Endothelial cell (in vitro differentiated cells): ENCODE data around the gene NFIB. TPM values are rescaled to one million over a fixed set of nuclear protein-coding genes. Genes with fewer than 3 reads are reported as not detected.
A peak's percentile ranks its signal among the peaks of the same experiment; 100 is the strongest.

ENCODE experiments used
- DNase-seq: peaks from one replicate; pipeline ENCODE4 v3.0.0; 2021; ENCODE audit warnings: low spot score
- H3K27ac Mint-ChIP-seq: one replicate; pipeline ENCODE4 v1.8.0; 2021; ENCODE audit warnings: mixed read lengths, inconsistent platforms; ENCODE audit not compliant: unreplicated experiment
- H3K27me3 Mint-ChIP-seq: one replicate; pipeline ENCODE4 v1.8.0; 2021; ENCODE audit warnings: mild to moderate bottlenecking, moderate library complexity, mixed read lengths, inconsistent platforms; ENCODE audit not compliant: unreplicated experiment
- H3K36me3 Mint-ChIP-seq: one replicate; pipeline ENCODE4 v1.8.0; 2021; ENCODE audit warnings: mild to moderate bottlenecking, low read depth, mixed read lengths, inconsistent platforms; ENCODE audit not compliant: unreplicated experiment
- H3K4me1 Mint-ChIP-seq: one replicate; pipeline ENCODE4 v1.8.0; 2021; ENCODE audit warnings: mild to moderate bottlenecking, mixed read lengths, inconsistent platforms; ENCODE audit not compliant: unreplicated experiment
- H3K4me3 Mint-ChIP-seq: one replicate; pipeline ENCODE4 v1.8.0; 2021; ENCODE audit warnings: mild to moderate bottlenecking, mixed read lengths, inconsistent platforms; ENCODE audit not compliant: unreplicated experiment
- H3K9me3 Mint-ChIP-seq: one replicate; pipeline ENCODE4 v1.8.0; 2021; ENCODE audit warnings: mixed read lengths, inconsistent platforms; ENCODE audit not compliant: unreplicated experiment
- total RNA-seq: library from RNA; stranded (reverse); fragmentation: NEBNext Ultra II Directional; extraction: Animal tissue kit (Norgen Biotek cat#: 25700); gene quantifications from one replicate; pipeline ENCODE4 v1.2.1, GENCODE V29; 2021; ENCODE audit not compliant: unreplicated experiment
- TF ChIP-seq, protein P1 (sequence below): fragments of 200-600 bp; sonication (generic); IDR thresholded peaks from one replicate; pipeline ENCODE4 v1.5.0; 2021; ENCODE audit warnings: antibody characterized with exemption; ENCODE audit not compliant: unreplicated experiment

The NFIB gene
- total RNA-seq, 1 donor from 2014 or later = 120 TPM

DNA sequence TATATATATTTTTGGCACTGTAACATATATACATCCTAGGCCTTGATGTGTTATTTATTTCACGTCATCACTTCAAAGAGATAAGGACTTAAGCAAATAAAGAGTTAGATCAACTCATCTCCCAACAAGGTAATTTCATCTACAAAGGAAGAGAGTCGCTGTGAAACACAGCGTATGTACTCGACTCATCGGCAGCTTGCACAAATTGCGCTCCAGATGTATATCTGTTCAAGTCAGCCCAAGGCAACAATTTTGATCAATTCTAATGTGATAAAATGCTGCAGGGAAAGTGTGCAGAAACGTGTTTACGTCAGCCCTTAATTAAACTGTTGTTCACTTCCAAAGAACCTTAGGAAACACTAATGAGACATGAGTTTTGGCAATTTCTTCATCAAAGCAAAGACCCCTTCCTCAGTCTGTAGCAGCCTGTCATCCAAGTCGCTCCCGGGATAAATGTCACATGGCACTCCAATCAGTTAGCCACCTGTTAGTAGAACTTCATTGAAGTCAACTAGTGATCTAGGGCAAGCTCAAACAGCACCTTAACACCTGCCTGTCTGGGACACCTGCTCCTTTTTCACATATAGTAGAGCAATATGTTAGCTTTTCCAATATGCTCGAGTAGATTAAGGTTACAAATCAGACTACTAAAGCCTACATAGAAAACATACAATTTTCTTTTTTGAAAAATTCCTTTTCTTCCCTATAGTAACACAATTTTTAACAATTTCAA is 182.4 kb downstream of the NFIB start:
- DNase-seq = no peak
- H3K4me1 Mint-ChIP-seq = no peaks in the 10 kb centered on the region
- H3K27me3 Mint-ChIP-seq = peaks cover 2% of the 10 kb centered on the region
- TF ChIP-seq, protein P1, sequence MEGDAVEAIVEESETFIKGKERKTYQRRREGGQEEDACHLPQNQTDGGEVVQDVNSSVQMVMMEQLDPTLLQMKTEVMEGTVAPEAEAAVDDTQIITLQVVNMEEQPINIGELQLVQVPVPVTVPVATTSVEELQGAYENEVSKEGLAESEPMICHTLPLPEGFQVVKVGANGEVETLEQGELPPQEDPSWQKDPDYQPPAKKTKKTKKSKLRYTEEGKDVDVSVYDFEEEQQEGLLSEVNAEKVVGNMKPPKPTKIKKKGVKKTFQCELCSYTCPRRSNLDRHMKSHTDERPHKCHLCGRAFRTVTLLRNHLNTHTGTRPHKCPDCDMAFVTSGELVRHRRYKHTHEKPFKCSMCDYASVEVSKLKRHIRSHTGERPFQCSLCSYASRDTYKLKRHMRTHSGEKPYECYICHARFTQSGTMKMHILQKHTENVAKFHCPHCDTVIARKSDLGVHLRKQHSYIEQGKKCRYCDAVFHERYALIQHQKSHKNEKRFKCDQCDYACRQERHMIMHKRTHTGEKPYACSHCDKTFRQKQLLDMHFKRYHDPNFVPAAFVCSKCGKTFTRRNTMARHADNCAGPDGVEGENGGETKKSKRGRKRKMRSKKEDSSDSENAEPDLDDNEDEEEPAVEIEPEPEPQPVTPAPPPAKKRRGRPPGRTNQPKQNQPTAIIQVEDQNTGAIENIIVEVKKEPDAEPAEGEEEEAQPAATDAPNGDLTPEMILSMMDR = no peak
- H3K4me3 Mint-ChIP-seq = no peak overlapping the region
- H3K9me3 Mint-ChIP-seq = no peaks in the 10 kb centered on the region
- no peak overlapping the region for H3K27ac Mint-ChIP-seq
- peaks cover 11% of the 10 kb centered on the region for H3K36me3 Mint-ChIP-seq

DNA sequence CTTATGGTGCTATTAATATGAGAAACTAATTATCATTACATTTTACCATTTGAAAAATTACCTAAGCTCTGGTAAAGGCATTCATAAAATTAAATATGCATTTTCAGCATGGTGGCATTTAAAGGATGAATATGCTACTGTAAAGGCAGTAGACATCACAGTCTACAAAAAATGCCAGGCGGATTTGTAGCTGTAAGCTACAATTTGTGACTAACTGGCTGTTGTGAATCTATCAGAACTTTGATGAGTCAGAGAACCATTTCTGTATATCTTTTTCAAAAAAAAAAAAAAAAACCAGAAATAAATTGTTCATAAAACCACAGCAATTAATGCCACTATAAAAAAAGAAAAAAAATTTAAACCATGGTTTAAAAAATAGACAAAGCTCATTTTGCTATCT is 186.3 kb downstream of the NFIB start:
- peaks cover 4% of the 10 kb centered on the region for H3K27me3 Mint-ChIP-seq
- DNase-seq = no peak
- no peaks in the 10 kb centered on the region for H3K9me3 Mint-ChIP-seq
- H3K27ac Mint-ChIP-seq = no peak overlapping the region
- H3K36me3 Mint-ChIP-seq = peaks cover 23% of the 10 kb centered on the region
- no peak overlapping the region for H3K4me3 Mint-ChIP-seq
- TF ChIP-seq, protein P1 = no peak
- no peaks in the 10 kb centered on the region for H3K4me1 Mint-ChIP-seq

DNA sequence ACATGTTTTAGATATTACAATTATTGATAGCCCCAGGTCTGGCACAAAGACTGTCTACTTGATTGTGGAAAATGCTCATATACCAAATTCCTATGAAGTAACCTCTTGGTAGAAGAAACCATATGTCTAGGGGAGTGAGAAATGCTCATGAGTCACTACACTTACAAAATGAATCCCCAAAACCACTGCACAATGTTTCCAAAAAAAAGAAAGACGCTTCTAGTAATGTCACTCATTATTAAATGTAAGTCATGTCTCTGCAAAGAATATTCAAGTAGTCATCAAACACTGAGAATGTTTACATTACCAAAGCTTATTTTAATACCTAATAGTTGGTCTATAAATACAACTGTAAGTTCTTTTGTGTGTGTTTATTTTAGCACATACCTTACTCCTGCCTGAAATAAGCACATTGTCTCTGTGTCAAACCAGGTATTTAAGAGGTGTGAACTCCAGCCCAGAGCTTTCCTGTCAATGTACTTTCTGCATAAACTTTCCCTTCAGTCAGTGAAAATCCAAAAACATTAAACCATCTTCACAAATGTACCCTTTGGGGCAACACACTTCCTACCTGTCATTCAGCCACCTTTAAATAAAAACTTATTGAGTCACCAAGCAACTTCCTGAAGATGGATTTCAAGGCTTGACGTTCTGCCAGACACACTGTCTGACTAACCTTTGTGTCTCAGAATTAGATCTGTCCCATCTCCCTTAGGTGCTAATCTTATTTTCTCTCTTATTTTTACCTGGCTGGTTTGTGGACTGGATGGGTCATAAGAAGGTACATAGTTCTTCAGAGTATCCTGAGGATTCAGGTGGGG is 194.0 kb downstream of the NFIB start:
- peak overlapping the region; percentile 25 for H3K27ac Mint-ChIP-seq
- no peak for DNase-seq
- TF ChIP-seq, protein P1 = no peak
- H3K4me3 Mint-ChIP-seq = peak overlapping the region; percentile 51
- peaks cover 7% of the 10 kb centered on the region for H3K4me1 Mint-ChIP-seq
- peaks cover 26% of the 10 kb centered on the region for H3K36me3 Mint-ChIP-seq
- peaks cover 3% of the 10 kb centered on the region for H3K27me3 Mint-ChIP-seq
- no peaks in the 10 kb centered on the region for H3K9me3 Mint-ChIP-seq

DNA sequence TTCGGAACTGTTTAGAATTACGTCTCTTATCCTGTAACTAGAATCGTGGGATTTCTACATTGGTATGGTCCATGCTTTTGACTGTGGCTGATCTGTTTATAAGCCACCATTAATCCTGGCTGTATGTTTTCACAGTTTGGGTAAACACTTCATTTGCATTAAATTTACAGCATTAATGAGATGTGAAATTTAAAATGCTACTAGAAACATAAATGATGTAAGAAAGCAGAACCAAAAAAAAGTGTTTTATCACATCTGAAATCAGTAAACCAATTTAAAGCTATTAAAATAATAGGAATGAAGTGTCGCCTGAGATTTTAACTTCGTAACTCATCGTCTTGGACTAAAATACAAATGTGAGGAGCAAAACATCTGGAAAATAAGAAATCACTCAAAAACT is 201.7 kb downstream of the NFIB start:
- H3K36me3 Mint-ChIP-seq = peaks cover 35% of the 10 kb centered on the region
- H3K9me3 Mint-ChIP-seq = no peaks in the 10 kb centered on the region
- peaks cover 2% of the 10 kb centered on the region for H3K27me3 Mint-ChIP-seq
- H3K4me1 Mint-ChIP-seq = peaks cover 12% of the 10 kb centered on the region
- no peak overlapping the region for H3K4me3 Mint-ChIP-seq
- no peak overlapping the region for H3K27ac Mint-ChIP-seq
- TF ChIP-seq, protein P1 = no peak
- no peak for DNase-seq

DNA sequence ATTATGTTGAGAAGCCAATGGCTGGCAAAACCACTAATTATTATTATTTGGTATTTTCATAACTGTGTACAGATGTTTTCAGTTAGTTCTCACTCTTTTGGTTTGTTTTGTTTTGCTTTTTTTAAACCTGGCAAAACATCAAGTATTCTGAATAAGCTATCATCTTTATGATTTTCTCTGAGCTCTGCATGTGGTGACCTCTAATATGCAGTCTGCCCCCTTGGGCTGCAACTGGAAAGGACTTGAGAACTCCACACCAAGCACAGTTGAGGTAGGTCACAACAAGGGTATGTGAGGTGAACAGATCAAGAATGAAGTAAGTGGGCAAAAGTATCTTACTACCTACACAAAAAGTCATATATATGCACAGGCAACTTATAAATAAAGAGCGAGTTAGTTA is 202.2 kb downstream of the NFIB start:
- Mint-ChIP-seq H3K9me3 (no peaks in the 10 kb centered on the region), H3K27me3 (peaks cover 2% of the 10 kb centered on the region), H3K27ac (no peak overlapping the region), H3K36me3 (peaks cover 32% of the 10 kb centered on the region), H3K4me1 (peaks cover 16% of the 10 kb centered on the region), H3K4me3 (no peak overlapping the region)
- TF ChIP-seq, protein P1 = no peak
- DNase-seq = no peak
